ENCODE measurements around the gene HIC1.
A peak's percentile ranks its signal among the peaks of the same experiment; 100 is the strongest.
"Not testable (repeated sequence)": the region's sequence is repeated elsewhere in the genome, so short reads cannot be mapped to it uniquely, and the experiment has no call there.

HIC1 gene, protein sequence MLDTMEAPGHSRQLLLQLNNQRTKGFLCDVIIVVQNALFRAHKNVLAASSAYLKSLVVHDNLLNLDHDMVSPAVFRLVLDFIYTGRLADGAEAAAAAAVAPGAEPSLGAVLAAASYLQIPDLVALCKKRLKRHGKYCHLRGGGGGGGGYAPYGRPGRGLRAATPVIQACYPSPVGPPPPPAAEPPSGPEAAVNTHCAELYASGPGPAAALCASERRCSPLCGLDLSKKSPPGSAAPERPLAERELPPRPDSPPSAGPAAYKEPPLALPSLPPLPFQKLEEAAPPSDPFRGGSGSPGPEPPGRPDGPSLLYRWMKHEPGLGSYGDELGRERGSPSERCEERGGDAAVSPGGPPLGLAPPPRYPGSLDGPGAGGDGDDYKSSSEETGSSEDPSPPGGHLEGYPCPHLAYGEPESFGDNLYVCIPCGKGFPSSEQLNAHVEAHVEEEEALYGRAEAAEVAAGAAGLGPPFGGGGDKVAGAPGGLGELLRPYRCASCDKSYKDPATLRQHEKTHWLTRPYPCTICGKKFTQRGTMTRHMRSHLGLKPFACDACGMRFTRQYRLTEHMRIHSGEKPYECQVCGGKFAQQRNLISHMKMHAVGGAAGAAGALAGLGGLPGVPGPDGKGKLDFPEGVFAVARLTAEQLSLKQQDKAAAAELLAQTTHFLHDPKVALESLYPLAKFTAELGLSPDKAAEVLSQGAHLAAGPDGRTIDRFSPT

DNA sequence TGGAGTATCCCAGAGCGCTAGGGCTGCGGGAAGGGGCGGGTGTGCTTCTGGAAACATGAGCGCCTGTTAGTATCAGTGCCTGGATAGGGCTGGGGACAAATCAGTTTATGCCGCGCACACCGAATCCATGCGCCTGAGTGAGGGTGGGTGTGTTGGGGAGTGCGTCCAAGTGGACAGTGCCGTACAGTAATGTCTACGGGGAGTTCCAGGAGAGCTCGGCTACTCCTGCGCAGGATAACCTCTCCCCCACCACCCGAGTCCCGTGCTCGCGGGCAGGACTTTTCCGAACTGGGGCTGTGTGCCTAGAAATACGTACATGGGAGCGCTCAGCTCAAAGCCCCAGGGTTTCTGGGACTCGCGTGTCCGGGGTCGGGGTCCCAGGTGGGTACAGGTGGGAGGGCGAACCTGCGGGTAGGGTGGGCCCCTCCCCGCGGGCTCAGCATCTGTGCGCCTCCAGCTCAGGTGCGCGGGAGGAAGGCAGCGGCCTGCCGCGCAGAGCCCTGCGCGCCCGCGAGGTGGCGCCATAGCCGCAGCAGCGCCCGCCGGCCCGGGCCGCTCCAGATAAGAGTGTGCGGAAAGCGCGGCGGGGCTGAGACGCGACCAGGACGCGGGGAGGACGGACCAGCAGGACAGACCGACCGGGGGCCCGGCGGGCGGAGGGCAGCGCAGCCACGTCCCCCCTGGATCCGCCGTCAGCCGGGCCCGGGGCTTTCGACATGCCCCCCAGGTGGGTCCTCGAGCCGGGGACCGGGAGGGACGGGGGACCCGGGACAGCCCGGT lies at the start of gene HIC1:
HIC1 (plus strand) TSS at position 592 of the 780 bp plus-strand sequence. CDS start 1,588 bp downstream, outside the sequence.
- peak; percentile 79 for DNase-seq

GRCh38 chr17:2008332-2009126 lies 46.4 kb upstream of the HIC1 start:
- DNase-seq: no peak

DNA sequence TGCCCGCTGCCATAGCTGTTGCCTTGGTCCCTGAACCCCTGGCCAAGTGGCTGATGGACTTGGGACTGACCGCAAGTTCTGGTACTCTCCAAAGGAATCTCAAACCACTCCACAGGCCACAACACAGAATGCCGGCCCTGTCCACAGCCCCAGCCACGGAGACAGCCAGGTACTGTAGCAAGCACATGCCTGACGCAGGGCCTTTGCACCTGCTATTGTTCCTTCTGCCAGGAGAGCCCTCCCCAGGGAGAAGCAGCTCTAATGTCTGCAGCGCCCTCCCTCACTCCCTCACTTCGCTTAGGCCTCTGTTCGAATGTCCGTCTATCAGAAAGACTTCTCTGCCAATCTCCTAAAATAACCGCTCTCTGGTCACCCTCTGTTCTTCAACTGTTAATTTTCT lies 45.2 kb upstream of the HIC1 start:
- DNase-seq: no peak

GRCh38 chr17:2011411-2012371 lies 43.2 kb upstream of the HIC1 start:
- no peak for DNase-seq

- DNase-seq: no peak
These were observed 42.4 kb upstream of the HIC1 start for GRCh38 chr17:2012499-2012898.

- DNase-seq: not testable (repeated sequence)
These were observed 41.5 kb upstream of the HIC1 start for GRCh38 chr17:2013220-2013993.

DNA sequence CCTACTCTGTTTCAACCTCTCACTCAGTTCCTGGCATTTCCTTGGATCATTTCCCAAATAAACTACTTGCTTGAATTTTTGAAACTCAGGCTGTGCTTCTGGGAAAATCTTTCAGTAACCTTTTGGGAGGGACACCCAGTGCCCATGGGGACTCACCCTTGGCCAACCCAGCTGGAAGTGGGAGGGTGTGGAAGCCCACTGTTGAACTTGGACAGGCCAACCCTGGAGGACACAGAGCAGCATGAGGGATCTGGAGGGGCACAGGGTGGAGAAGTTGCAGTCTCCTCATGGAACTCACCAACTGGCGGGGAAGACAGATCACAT lies 40.9 kb upstream of the HIC1 start:
- DNase-seq: no peak

- DNase-seq: no peak
These were observed 39.6 kb upstream of the HIC1 start for GRCh38 chr17:2015314-2015713.

- DNase-seq: no peak
These were observed 38.4 kb upstream of the HIC1 start for GRCh38 chr17:2016494-2016893.

GRCh38 chr17:2017274-2017941 lies 37.5 kb upstream of the HIC1 start:
- no peak for DNase-seq

DNA sequence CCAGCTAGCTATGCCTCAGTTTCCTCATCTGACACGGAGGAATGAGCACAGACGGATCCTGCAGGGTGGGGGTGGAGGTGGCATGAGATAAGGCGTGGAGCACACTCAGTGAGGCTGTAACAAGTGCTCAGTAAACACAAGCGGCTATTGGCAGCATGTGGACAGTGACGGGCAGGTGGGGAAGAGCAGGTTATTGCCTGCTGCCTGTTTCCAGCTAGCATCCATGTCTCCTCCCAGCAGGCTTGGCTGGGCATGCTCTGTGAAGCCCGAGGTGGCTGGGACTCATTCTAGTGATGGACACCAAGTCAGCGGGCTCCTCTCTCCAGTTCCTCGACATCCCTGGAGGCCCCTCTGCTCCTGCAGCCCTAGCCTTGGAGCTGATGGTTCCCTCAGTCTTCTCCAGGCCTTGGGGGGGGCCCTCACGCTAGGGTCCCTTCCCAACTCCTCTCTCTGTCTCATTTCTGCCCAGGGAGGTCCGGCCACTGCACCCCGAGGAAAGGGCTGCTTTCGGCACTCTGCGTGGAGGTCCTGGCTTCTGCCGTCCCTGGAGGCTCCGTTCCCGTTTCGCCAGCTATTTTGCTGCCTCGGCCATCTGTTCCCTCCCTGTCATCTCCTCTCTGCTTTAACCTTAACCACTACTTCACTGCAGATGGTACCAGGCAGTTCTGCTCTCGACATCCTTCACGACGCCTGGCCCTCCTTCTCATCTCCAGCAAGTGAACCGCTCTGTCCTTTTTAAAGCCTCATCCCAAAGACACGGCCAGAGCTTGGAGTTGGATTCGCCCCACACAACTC lies 36.0 kb upstream of the HIC1 start:
- no peak for DNase-seq

DNA sequence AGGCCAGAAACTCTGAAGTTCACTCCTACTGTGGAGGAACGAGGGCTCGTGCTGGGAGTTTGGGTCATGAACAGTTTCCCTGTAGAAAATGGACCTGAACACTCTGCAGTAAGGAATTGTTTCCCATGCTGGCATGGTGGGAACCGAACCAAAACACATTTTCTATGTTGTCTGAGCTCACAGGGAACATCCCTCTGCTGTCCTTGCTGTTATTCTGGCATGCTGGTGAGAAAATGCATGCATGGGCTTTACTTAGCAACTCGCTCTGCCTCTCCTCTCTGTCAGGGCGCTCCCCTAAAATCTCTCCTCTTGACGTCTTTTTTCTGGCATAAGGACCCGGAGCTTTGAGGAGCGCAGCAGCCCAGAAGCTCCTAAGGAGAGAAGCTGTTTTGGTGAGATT lies 35.2 kb upstream of the HIC1 start:
- DNase-seq: no peak

DNA sequence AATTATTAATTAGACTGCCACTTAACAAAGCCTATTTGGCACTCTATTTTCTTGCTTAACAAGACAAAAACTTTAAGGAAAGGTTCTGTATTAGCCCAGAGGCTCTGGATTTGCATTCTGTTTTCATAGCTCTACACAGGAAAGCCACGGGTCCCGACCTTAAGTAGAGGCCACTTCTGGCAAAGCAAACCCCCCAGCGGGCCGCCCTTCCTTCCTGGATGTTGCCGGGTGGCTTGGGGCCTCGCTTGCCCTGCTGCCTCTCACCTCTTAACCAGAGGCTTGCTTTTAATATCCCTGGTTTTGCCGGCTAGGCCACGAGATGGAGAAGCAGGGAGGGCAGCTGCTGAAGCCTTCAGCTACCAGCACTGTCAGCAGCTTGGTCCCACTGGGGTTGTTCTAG lies 34.2 kb upstream of the HIC1 start:
- DNase-seq: no peak

- no peak for DNase-seq
These were observed 32.2 kb upstream of the HIC1 start for GRCh38 chr17:2022647-2023240.

DNA sequence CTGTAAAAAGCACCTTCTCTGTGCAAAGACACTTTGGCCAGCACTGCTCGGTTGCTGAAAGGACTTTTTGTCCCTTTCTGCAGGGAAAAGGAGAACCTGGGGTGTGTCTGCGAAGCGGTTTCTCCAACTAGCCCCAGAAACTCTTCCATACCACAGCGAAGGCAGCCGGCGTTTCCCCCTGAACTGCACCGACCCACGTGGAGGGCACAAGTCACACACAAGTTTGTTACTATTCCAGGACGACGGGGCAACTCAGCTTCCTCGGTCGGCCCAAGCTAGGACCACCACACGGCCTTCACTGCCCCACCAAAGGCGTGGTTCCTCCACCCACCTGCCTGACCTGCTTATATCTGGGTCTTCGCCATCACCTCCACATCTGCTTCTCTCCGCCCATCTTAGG lies 31.6 kb upstream of the HIC1 start:
- DNase-seq: no peak

DNA sequence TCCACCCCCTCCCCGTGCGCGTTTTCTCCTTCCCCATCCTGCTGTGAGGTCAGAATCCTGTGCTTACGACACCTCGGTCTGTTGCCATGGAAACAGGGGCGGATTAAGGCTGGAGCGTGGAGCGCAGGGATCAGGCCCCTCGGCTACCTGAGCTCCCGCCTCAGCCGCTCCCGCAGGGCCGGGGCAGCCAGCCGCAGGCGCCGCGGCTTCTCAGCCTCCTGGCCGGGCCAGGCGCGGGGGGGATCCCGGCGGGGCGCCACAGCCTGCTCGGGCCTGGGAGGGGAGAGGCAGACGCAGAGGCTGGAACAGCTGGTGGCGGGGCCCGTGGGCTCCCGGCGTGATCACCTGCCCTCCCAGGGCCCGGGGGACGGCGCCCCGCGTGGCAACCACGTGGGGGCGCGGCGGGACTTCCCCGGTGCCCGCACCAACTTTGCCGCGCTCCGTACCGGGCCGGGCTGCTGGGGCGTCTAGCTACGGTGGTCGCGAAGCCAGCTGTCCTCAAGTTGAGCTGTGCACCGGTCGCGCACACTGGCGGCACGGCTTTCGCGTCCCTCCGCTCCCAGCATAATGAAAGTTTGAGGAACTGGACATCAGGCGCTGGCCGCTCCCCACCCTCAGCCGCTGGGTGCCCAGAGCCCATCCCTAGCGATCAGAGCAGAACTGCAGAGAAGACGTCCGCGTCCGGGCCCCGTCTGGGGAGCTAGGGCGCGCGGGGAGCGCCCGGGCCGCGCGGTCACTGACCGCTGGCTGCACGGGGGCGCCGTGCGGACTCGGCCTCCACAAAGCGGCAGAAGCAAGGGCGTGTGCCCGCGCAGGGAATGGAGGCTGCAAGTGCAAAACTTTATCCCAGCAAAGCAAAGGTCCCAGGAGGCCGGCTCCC lies 31.0 kb upstream of the HIC1 start:
- peak; percentile 33 for DNase-seq

DNA sequence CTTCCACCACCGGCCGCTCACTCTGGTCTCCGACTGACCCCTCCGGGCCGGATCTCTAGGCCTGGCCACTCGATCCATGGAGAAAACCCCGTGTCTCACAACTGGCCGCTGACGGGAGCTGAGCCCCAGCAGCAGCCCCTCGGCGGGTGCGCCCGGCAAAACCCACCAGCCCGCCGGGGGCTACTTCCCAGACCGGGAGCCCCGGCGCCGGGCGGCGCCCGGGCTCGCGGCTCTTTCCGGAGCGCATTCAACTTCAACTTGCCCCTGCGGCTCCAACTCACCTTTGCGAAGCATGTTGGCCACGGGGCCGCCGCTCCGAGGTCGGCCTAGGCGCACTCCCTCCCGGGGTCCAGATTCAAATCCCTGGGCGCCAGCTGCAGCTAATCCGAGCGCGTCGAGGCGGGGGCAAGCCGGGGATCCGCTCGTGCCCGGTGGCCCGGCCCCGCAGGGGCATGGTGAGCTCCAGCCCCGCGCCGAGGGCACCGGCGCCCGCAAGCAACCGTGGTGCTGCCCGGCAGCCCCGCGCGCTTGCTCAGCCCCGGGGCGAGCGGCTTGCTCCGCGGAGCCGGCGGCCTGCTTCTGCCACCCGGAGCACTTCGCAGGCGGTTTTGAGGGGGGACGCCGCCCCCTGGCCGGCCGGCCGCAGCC lies 30.2 kb upstream of the HIC1 start:
- DNase-seq: no peak
